Stimulated activated naive CD4-positive, alpha-beta T cell (primary cell): ENCODE data around the gene DTWD2.
"Not testable (repeated sequence)": the region's sequence is repeated elsewhere in the genome, so short reads cannot be mapped to it uniquely, and the experiment has no call there.

ENCODE experiments used
- DNase-seq, 6 experiments: peaks; one replicate each; lab custom pipeline; 2025; lab: John Stamatoyannopoulos, UW

DTWD2 gene, protein sequence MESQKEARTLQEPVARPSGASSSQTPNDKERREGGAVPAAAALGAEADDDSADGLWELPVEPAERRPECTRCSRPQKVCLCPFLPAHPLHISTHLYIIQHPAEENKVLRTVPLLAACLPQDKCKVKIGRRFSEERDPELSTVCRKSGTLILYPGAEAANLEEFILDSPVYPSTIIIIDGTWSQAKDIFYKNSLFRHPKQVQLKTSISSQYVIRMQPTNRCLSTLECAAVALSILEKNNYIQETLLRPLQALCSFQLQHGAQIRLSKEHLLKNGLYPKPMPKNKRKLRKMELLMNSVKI

DNA sequence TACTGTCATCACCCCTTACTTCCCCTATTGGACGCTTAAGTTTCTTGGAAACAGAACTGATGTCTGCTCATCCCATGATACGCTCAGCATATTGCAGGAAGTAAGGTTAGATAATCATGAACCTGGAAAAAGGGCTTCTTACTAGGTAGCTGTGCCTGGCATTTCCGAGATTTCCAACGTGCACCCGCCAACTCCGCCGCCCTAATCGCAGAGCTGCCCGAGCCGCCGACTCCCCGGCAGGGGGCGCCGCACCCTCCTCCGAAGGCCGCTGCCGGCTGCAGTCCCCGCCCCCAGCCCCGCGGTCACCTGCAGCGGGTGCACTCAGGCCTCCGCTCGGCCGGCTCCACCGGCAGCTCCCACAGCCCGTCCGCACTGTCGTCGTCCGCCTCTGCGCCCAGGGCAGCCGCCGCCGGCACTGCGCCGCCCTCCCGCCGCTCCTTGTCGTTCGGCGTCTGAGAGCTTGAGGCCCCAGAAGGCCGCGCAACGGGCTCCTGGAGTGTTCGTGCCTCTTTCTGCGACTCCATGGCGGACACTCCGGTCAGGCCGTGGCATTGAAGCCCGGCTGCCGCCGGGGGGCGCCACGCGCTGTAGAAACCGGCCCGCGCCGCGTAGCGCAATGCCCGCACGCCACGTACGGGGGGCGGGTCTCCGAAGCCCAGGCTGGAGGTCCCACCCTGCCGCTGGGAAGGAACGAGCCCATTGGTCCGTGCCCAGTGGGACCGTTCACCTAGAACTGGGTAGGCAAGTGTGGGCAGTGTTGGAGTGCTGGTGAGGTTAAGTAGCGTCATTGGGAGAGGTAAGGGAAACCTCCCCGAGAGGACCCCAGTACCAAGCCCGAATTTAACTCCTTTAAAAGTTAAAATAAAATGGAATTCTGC, at the start of gene DTWD2:
DTWD2 (minus strand) TSS at position 560 of the 878 bp plus-strand sequence; CDS start at position 524, 36 bp downstream.
- peak; percentile 81 to 99 (median 94) for DNase-seq

DNA sequence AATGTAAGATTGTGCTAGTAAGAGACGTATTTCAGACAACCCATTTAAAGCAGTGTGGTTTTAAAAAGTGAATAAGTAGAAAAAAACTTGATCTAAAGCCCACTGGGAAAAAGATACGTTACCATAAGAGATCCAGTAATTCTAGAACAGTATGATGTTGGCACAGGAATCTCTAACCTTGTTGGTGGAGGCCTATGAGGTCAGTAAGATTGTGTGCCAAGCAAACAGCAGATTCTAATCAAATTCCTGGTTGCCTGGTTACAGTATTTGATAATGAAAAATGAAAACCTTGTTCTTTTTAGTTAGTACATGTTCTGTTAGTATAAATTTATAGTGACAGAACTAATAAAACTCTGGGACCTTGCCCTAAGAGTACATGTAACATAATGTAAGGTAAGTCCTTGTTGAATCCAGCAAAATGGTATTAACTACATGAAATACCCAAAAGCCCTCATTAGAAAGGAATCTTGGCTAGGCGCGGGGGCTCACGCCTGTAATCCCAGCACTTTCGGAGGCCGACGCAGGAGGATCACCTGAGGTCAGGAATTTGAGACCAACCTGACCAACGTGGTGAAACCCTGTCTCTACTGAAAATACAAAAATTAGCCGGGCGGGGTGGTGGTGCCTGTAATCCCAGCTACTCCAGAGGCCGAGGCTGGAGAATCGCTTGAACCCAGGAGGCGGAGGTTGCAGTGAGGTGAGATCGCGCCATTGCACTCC, 49.3 kb upstream of the DTWD2 start:
- no peak for DNase-seq

DNA sequence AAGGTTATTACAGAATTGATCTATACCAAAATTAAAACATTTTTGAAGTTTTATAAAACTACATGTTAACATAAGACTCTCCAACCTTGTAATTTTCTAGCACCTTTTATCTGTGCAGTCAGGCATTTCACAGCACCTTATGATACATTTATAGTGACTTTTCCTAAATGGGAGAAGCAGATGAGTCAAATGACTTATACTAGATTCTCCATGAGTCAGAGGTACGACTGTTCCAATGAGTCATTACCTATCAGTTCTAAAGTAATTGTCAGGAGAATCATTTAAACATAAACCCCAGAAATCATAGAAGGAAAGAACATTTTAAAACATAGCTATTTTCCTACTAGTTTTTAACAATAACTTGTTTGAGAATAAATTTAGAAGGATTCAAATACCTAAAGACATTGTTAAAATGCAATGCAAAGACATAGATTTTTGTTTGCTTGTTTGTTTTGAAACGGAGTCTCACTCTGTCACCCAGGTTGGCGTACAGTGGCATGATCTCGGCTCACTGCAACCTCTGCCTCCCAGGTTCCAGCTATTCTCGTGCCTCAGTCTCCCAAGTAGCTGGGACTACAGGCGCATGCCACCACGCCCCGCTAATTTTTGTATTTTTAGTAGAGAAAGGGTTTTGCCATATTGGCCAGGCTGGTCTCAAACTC, 47.9 kb upstream of the DTWD2 start:
- no peak for DNase-seq

DNA sequence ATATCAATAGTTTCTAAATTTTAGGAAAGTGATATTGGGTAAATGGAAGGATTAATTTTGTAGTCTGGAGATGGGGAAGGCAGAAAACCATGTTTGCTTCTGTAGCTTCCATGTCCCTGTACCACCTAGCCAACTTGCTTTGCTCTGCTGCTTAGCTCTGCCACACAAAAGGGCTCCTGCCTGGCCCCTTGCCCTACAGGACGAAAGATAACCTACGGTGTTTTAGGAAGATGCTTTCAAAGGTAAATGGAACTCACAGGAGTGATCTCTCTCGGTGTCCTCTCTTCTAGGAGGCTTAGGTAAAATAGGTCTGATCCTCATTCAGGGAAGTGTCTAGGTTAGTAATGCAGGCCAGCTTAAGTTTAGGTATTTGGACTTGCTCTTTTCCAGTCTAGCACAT, 44.8 kb upstream of the DTWD2 start:
- no peak for DNase-seq

DNA sequence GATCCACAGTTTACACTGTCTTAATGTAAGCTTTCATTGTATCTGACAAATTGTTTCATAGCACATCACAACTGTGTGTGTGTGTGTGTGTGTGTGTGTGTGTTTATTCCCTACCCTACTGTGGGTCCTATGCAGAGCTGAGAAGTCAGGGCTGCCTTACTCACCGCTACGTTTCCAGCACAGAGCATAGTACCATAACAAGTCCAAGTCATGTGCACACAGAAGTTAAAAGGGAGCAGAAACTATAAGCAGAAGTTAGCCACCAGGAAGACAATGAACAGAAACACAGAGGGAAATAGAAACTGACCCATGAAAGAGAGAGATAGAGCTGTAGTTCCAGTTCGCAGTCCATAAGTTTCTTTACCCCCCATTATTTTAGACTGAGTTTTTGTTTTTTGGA, 44.3 kb upstream of the DTWD2 start:
- DNase-seq = no peak

DNA sequence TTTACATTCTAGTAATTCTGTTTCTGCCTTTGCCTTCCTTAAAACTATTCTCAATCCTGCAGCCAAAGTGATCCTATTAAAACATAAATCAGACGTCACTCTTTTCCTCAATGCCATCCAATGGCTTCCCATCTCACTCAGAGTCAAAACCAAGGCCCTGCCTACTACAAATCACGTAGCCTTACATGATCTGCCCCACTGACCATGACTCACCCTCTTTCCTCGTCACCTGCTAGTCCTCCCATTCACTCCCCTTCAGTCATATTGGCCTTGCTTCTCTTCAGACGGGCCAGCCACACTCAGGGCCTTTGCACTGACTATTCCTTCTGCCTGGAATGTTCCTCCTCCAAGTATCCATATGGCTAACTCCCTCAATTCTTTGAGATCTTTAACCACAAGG, 43.6 kb upstream of the DTWD2 start:
- no peak for DNase-seq

DNA sequence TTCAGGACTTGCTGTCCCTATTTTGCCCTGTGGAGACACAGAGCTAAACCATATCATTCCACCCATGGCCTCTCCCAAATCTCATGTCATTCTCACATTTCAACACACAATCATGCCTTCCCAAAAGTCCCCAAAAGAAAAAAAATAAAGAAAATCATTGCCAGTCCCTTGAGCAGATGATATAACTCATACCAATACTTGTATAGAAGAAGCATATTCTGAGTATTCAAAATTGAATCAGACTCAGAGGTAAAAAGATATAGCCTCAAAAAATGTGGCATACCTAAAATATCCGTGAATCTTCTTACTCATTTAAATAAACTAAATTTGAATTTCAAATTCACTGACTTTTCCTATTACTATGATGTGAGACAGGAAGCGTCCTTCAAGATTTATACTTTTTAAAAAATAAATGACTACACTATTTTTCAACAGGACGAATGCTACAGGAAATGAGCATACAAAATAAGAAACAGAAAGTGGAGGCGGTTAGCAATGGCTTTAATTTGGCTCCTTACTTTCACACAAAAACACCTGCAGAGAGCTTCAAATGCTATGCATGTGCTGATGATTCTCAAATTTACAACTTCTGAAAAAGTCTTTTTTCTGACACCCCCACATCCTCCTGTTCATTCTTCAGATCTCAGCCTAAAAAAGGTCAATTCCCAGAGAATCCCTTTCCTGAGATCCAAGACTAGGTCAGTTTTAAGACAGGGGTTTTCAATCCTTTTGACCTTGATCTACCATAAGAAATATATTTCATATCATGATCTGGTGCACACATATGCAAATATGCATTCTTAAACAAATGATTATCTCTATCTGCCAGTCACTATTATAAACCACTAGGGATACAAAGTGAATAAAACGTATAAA, 42.9 kb upstream of the DTWD2 start:
- DNase-seq = peak in 2 of 6 experiments; percentile 13 to 31

DNA sequence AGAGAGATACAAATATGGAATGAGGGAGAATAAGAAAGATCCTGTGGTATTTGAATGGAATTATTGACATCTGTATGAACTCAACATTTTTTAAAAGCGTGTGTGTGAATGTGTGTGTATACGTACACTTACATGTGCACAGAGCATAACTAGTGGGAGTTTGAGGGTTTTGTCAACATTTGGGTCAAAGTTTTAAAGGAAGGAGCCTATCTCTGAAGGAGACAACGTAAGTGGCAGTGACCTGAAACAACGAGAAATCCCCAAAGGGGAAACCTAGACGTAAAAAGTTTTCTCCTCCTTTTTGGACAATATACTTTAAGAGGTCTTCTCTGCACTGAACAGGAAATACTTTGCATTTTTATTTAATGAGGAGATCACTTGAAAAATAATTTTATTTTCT, 40.2 kb upstream of the DTWD2 start:
- DNase-seq = no peak

DNA sequence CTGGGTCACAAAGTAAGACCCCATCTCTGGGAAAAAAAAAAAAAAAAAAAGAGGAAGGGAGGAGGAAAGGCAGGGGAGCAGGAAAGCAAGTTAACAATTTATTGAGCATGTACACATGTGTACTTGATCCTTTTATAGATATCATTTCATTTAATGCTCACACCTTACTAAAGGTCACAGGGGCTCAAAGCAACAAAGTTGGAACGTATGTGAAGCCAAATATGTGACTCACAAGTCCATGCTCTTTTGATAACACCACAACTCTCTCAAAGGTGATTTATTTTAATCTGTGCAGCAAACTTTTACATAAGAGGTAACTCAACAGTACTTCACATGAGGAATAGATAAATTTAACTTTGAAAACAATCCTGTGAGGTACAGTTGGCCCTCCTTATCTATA, 34.4 kb upstream of the DTWD2 start:
- no peak for DNase-seq

DNA sequence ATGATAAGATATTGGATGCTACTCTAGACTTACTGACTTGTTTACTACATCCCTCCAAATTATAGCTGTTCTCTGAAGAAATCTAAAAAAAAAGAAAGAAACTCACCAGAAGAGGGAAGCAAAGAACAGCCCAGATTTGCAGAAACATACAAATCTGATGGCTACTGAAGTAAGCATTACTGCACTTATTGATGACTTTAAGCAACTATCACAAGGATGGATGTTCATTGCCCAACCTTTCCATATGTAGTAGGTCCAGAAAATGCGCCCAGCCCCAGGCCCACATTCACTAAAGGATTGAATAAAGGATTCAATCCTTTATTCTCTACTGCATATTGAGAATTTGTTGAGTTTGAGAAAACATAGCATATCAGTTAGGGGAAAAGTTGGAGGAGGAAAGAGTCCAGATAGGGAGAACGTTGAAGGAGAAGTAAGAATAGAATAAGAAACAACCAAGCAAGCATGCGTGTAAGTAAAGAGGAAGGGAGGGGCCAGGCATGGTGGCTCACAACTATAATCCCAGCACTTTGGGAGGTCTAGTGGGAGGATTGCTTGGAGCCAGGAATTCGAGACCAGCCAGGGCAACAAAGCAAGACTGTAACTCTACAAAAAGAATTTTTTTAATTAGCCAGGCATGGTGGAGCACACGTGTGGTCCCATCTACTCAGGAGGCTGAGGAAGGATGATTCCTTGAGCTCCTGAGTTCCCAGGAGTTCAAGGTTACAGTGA, 33.8 kb upstream of the DTWD2 start:
- DNase-seq = peak in 3 of 6 experiments; percentile 33 to 58 (median 58)

DNA sequence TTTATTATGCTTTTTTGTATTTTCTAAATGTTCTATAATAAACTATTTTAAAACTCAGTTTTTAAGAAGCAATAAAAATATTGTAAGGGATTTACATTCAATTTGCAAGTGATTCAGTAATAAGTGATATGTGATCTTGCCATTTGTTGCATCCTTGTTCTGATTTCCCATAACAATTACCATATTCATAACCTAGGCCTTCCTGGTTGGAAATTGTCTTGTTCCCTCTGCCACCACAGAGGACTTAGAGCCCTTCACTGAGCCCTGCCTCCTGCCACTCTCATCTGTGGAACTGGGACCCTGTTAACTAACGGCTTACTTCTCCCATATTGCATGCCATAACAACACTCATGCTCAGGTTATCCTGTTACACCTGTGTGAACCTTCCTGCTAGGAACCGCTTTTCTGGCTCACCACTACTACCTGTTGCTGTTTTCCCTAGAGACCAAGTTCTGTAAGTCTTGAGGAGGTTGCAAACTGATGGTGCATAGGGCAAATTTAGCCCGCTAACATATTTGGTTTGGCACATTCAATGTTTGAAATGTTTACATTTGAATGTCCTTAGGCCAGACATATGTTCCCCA, 32.9 kb upstream of the DTWD2 start:
- no peak for DNase-seq

DNA sequence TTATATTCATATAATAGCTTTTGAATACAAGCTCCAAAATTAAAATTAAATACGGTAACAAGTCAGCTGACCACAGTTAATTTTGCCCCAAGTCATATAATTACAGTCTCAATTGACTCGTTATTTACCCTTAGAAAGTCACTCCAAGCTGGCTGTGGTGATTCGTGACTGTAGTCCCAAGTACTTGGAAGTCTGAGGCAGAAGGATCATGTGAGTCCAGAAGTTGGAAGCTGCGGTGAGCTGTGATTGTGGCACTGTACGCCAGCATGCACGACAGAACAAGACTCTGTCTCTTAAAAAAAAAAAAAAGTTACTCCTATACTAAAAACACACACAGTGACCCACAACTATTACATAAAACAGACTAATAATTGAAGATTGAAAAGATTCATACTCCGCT, 31.6 kb upstream of the DTWD2 start:
- DNase-seq = no peak

DNA sequence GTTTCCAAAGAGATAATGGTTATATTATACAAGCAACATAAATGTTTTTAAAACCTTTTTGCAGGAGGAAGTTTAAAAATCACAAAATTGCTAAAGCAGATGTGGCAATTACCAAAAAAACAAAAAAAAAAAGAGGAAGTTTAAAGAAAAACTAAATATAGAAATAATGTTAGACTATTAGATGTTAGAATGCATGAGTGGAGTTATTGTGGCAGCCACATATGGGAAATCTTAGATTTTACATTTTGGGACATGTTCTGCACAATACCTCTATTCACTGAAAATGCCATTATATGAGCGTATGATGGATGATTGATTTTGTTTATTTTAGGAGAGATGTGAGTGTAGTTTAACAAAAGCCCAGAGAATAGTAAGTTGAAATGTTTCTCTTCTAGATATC, 31.2 kb upstream of the DTWD2 start:
- no peak for DNase-seq

DNA sequence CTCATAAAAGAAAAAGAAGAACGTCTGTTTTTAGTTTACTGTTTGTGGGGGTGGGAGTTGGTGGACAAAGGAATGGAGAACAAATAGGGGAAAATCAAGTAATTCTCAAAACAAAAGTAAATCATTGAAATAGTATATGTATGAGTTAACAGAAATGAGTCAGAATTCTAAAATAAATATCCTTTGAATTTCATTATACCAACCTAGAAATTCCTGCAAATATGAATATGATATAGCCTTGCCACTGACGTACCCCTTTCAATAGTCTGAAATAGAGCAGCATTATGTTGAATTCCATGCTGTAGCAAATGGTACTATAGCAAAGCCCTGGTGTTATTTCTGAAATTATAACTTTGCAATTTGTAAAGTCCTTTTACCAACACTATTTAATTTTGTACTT, 29.6 kb upstream of the DTWD2 start:
- DNase-seq = no peak

DNA sequence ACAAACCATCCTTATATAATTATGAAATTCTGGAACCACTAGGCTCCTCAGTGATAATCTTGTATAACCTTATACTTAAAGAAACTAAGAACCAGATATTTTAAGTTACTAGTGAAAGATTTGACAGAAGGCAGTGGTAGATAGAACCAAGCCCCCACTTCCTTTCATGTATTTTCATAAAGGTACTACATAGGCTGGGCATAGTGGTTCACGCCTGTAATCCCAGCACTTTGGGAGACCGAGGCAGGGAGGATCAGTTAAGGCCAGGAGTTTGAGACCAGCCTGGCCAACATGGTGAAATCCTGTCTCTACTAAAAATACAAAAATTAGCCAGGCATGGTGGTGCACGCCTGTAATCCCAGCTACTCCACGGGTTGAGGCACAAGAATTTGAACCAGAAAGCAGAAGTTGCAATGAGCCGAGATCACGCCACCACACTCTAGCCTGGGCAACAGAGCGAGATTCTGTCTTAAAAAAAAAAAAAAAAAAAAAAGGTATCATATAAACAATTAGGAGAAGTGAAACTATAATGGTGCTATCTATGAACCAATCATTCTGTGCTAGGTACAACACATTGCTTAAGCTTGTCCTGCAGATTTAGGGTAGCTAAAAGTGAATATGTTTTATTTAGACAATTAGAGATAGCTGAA, 27.9 kb upstream of the DTWD2 start:
- DNase-seq = no peak

DNA sequence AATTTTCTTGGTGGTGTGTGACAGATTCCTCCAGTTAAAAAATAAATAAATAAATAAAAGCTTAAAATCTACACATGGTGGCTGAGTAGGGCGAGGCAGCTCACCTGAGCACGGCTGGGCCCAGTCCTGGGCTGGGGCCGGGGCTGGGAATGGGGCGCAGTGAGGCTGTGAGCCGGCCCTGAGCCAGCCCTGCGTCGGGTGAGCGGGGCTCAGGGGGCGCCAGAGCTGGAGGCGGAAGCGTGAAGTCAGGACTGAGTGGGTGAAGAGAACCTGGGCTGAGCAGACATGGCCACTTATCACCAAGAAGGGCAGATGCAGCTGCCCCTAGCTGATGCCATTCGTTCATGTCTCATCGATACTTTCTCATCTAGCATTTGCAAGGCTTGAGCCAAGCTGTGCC, 22.8 kb upstream of the DTWD2 start:
- DNase-seq = no peak

DNA sequence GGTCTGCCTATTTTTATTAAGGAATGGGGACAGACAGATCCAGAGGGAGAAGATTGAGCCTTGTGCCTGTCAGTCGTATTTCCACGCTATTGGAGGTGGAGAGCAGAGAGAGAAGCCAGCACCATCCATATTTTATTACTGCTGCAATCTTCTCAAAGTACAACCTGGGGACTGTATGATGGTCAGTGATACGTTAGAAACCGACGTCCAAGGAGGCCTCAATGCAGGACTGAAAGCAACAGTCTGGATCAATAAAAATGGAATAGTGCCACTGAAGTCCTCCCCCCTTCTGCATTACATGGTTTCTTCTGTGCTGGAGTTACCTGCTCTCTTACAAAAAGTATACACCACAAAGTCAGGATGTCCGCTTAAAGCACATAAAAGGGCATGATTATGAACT, 21.9 kb upstream of the DTWD2 start:
- DNase-seq = no peak

DNA sequence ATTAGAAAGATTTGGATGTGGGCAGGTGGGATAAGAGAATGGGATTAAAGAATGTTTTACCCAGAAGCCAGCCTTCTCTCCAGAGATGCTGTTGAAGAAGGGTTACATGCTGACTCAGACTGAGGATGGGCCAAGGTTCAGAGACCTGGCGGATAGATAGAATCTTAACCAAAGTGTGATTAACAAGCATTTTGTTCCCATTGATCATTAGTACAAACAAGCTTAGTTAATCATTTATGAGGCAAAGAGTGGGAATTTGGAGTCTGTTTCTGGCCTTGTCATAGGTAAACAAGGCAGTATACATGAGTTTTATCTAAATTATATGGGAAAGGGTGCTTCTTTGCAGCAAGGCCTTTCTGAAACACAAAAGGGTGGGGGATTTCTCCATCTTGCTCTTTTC, 20.8 kb upstream of the DTWD2 start:
- DNase-seq = no peak

DNA sequence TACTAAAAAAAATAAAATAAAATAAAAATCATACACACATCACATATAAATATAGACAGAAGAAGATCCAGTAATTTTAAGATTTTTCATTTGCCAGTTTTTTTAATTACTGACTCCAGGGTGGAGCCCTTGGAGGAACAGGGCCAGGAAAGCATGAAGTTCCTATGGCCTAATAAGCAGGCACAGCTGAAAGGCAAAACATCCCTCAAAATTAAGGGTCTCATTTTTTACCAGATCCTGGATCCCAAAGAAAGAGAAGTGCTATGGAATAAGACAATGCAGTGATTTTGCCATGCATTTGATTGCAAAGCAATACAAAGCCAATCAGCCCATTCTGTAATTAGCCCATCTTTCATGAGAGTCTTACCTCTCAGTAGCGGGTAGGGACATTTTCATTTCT, 11.3 kb upstream of the DTWD2 start:
- no peak for DNase-seq

DNA sequence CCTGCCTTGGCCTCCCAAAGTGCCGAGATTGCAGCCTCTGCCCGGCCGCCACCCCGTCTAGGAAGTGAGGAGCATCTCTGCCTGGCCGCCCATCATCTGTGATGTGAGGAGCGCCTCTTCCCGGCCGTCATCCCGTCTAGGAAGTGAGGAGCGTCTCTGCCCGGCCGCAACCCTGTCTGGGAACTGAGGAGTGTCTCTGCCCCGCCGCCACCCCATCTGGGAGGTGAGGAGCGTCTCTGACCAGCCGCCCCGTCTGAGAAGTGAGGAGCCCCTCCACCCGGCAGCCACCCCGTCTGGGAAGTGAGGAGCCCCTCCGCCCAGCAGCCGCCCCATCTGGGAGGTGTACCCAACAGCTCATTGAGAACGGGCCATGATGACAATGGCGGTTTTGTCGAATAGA, 10.5 kb upstream of the DTWD2 start:
- DNase-seq = not testable (repeated sequence)
